GM21529 (cell line): Measurements from ENCODE around the gene RFX3.
A peak's percentile ranks its signal among the peaks of the same experiment; 100 is the strongest.

ENCODE experiments used
- ATAC-seq: cut with Tn5 transposase; IDR thresholded peaks from one replicate; pipeline ENCODE4 v1.9.1; 2021; ENCODE audit not compliant: unreplicated experiment

Gene RFX3

GRCh38 chr9:3478549-3478953 is 47.2 kb downstream of the RFX3 start:
- ATAC-seq = peak; percentile 41

GRCh38 chr9:3477236-3477834 is 48.5 kb downstream of the RFX3 start:
- ATAC-seq = peak; percentile 33

- ATAC-seq = peak; percentile 25
Observed at GRCh38 chr9:3475300-3476020, 50.3 kb downstream of the RFX3 start.

- ATAC-seq = no peak
Observed at GRCh38 chr9:3474821-3475220, 51.0 kb downstream of the RFX3 start.

GRCh38 chr9:3473405-3473804 is 52.4 kb downstream of the RFX3 start:
- peak; percentile 26 for ATAC-seq

GRCh38 chr9:3471883-3472282 is 53.9 kb downstream of the RFX3 start:
- no peak for ATAC-seq

GRCh38 chr9:3468421-3469205 is 57.2 kb downstream of the RFX3 start:
- ATAC-seq = no peak

GRCh38 chr9:3467593-3468219 is 58.1 kb downstream of the RFX3 start:
- ATAC-seq = peak; percentile 99

- no peak for ATAC-seq
Observed at GRCh38 chr9:3464033-3464638, 61.7 kb downstream of the RFX3 start.

- no peak for ATAC-seq
Observed at GRCh38 chr9:3458806-3459475, 66.9 kb downstream of the RFX3 start.

- no peak for ATAC-seq
Observed at GRCh38 chr9:3457175-3457574, 68.6 kb downstream of the RFX3 start.

- ATAC-seq = no peak
Observed at GRCh38 chr9:3455717-3456116, 70.1 kb downstream of the RFX3 start.

GRCh38 chr9:3455094-3455493 is 70.7 kb downstream of the RFX3 start:
- no peak for ATAC-seq

GRCh38 chr9:3451956-3452355 is 73.8 kb downstream of the RFX3 start:
- no peak for ATAC-seq

- no peak for ATAC-seq
Observed at GRCh38 chr9:3447788-3448187, 78.0 kb downstream of the RFX3 start.

- ATAC-seq = no peak
Observed at GRCh38 chr9:3447143-3447542, 78.7 kb downstream of the RFX3 start.

GRCh38 chr9:3446313-3446712 is 79.5 kb downstream of the RFX3 start:
- no peak for ATAC-seq

GRCh38 chr9:3444016-3444415 is 81.8 kb downstream of the RFX3 start:
- no peak for ATAC-seq

- ATAC-seq = peak; percentile 97
Observed at GRCh38 chr9:3441197-3441816, 84.5 kb downstream of the RFX3 start.
